OCI-LY3 (cell line): ENCODE data around the gene MIA2.

Source experiments
- EZH2phosphoT487 ChIP-seq: fragments of 200-600 bp; shearing (Covaris generic); IDR thresholded peaks from 2 replicates; pipeline ENCODE4 v1.6.1; 2018; ENCODE audit warnings: antibody characterized with exemption, mixed run types, low read depth
- TF ChIP-seq, protein P1 (sequence below): fragments of 200-600, 300-600 bp; sonication (generic); IDR thresholded peaks from 2 replicates; pipeline ENCODE4 v1.5.1; 2014; ENCODE audit warnings: antibody characterized with exemption, low read length, low read depth

DNA sequence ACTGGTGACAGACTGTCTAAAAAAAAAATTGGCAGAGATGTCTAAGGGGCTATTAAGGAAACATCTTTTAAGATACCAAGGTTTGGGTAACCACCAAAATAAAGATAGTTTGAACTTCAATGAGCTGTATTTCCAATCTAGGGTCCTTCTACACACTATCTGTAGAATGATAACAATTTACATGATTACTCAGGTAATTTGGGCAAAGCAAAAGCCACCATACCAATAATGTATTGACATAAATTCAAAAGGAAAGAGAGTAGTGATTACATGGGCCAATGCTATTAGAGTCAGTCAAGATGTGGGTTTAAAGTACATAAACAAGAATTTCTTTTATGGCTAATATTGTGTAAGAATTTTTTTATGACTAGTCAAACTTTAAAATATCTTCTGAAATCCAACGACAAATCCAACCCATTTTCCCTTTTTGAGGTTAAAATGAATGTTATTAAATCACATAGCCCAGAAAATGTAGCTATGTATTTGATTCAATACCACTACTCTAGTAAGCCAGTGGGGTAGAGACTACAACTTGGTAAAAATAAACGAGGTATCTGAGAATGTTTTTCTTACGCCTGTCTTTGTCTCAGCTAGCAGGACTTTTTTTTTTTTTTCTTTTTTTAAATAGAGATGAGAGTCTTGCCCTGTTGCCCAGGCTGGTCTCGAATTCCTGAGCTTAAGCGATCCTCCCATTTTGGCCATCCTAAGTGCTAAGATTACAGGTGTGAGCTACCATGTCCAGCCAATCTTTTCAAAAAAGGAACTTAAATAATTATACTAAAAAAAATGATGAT lies 48.3 kb upstream of the MIA2 start:
- TF ChIP-seq, protein P1, sequence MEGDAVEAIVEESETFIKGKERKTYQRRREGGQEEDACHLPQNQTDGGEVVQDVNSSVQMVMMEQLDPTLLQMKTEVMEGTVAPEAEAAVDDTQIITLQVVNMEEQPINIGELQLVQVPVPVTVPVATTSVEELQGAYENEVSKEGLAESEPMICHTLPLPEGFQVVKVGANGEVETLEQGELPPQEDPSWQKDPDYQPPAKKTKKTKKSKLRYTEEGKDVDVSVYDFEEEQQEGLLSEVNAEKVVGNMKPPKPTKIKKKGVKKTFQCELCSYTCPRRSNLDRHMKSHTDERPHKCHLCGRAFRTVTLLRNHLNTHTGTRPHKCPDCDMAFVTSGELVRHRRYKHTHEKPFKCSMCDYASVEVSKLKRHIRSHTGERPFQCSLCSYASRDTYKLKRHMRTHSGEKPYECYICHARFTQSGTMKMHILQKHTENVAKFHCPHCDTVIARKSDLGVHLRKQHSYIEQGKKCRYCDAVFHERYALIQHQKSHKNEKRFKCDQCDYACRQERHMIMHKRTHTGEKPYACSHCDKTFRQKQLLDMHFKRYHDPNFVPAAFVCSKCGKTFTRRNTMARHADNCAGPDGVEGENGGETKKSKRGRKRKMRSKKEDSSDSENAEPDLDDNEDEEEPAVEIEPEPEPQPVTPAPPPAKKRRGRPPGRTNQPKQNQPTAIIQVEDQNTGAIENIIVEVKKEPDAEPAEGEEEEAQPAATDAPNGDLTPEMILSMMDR = no peak
- no peak for TF ChIP-seq EZH2phosphoT487
